Keratinocyte (primary cell): ENCODE results near the gene HTRA1.

Experiments
- CTCF ChIP-seq, 3 experiments: IDR thresholded peaks in 1 of 3; conservative IDR thresholded peaks in 1 of 3; optimal IDR thresholded peaks in 1 of 3; 2 replicates in 2 of 3; 3 replicates in 1 of 3; pipeline versions ENCODE3 to v1.5.1; 2011; ENCODE audit warnings: low read length in 3 of 3, mild to moderate bottlenecking in 3 of 3, moderate library complexity in 2 of 3, control low read depth in 1 of 3, inconsistent platforms in 1 of 3; ENCODE audit not compliant: insufficient read depth in 2 of 3; ENCODE audit errors: extremely low read depth in 1 of 3
- EZH2 ChIP-seq: IDR thresholded peaks from one replicate; pipeline ENCODE4 v1.6.1; 2012; ENCODE audit warnings: inconsistent platforms, mild to moderate bottlenecking, low read length, moderate library complexity

DNA sequence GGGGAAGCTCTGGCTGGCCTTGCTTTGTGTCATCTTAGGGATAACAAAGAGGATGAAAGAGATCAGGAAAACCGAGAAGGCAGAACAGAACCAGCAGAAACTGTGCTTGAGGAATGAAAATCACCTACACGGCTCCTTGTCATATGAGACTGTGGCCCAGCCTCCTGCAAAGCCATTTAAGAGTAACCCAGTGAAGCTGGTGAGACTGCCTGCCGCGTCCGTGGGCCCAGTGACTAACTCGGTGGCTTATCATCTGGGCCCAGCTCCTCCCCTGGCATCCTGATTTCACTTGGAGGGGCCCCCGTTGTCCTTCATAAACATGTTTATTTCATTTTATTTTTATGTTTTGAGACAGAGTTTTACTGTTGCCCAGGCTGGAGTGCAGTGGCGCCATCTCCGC is 30.7 kb downstream of the HTRA1 start:
- TF ChIP-seq CTCF (optimal IDR thresholded peaks at IDR 0.05 in 1 of 3, IDR thresholded peaks at IDR 0.05 in 1 of 3, conservative IDR thresholded peaks at IDR 0.05 in 1 of 3; ENCODE audit: extremely low read depth in 1 of 3, insufficient read depth in 2 of 3, low read length in 3 of 3) (no peak), EZH2 (no peak)
